Sciatic nerve (tissue), 2 donors: Measurements from ENCODE around the gene CAPS2. TPM values are rescaled to one million over a fixed set of nuclear protein-coding genes. Genes with fewer than 3 reads are reported as not detected.
"Not testable (repeated sequence)": the region's sequence is repeated elsewhere in the genome, so short reads cannot be mapped to it uniquely, and the experiment has no call there.

Source experiments
- ATAC-seq: fragments of 200-7000 bp; cut with Tn5 transposase; one replicate; pipeline ENCODE4 v1.9.1; 2020; ENCODE audit warnings: mild to moderate bottlenecking, moderate library complexity
- DNase-seq: peaks from one replicate; pipeline ENCODE4 v3.0.0-alpha.2; 2020; ENCODE audit warnings: low spot score
- intact Hi-C: fragments of 100-400 bp; cut with DNase I; formaldehyde crosslinking; loops from one replicate; pipeline ENCODE4 v1.14.2; 2022
- total RNA-seq: library from RNA; stranded (reverse); fragmentation: NEBNext Ultra II Directional; extraction: Animal tissue kit (Norgen Biotek cat#: 25700); gene quantifications from one replicate; pipeline ENCODE4 v1.2.1, GENCODE V29; 2021
- donor health status: DM: no; HTN: no; CAD: no.
- donor health status: DM: no; HTN: no; CAD: no.

CAPS2 gene
- 33.9 TPM for total RNA-seq

- peak; percentile 84 for DNase-seq
- intact Hi-C loops: no loop called here
- ATAC-seq: peak; percentile 96
Measured at GRCh38 chr12:75329918-75330826, at the start of gene CAPS2. CAPS2 (minus strand) TSS chr12:75330324; CDS start chr12:75326498, 3,826 bp downstream.

- DNase-seq (no peak), ATAC-seq (peak; percentile 46)
- intact Hi-C loops: no loop called here
Measured at GRCh38 chr12:75378354-75378753, 48.2 kb upstream of the CAPS2 start.

- ATAC-seq: no peak
- intact Hi-C loops: no loop called here
- DNase-seq: no peak
Measured at GRCh38 chr12:75374971-75375370, 44.8 kb upstream of the CAPS2 start.

- DNase-seq (no peak), ATAC-seq (no peak)
- intact Hi-C loops: no loop called here
Measured at GRCh38 chr12:75366629-75367028, 36.5 kb upstream of the CAPS2 start.

- peak; percentile 74 for ATAC-seq
- intact Hi-C loops: no loop called here
Measured at GRCh38 chr12:75364919-75365318, 34.8 kb upstream of the CAPS2 start.

GRCh38 chr12:75361408-75361807 lies 31.3 kb upstream of the CAPS2 start:
- no peak for ATAC-seq
- intact Hi-C loops: no loop called here

More at GRCh38 chr12:75364919-75365318, 34.8 kb upstream of the CAPS2 start:
- DNase-seq: no peak

GRCh38 chr12:75360920-75361319 lies 30.8 kb upstream of the CAPS2 start:
- DNase-seq (no peak), ATAC-seq (no peak)
- intact Hi-C loops: no loop called here

More at GRCh38 chr12:75361408-75361807, 31.3 kb upstream of the CAPS2 start:
- DNase-seq: no peak

- intact Hi-C loops: no loop called here
- DNase-seq (no peak), ATAC-seq (no peak)
Measured at GRCh38 chr12:75354011-75354410, 23.9 kb upstream of the CAPS2 start.

GRCh38 chr12:75350413-75350812 lies 20.3 kb upstream of the CAPS2 start:
- intact Hi-C loops: no loop called here
- DNase-seq: no peak
- ATAC-seq: no peak

- ATAC-seq: no peak
- no peak for DNase-seq
- intact Hi-C loops: no loop called here
Measured at GRCh38 chr12:75349946-75350345, 19.8 kb upstream of the CAPS2 start.

GRCh38 chr12:75346215-75346614 lies 16.1 kb upstream of the CAPS2 start:
- intact Hi-C loops, ATAC-seq, DNase-seq: not testable (repeated sequence)

GRCh38 chr12:75345531-75345930 lies 15.4 kb upstream of the CAPS2 start:
- no peak for DNase-seq
- intact Hi-C loops: no loop called here
- ATAC-seq: no peak

- intact Hi-C loops: no loop called here
- ATAC-seq (no peak), DNase-seq (no peak)
Measured at GRCh38 chr12:75341873-75342272, 11.7 kb upstream of the CAPS2 start.

GRCh38 chr12:75337905-75338304 lies 7.8 kb upstream of the CAPS2 start:
- DNase-seq: no peak
- no peak for ATAC-seq
- intact Hi-C loops: no loop called here

GRCh38 chr12:75334384-75335030 lies 4.4 kb upstream of the CAPS2 start, which contains the start of gene GLIPR1L1:
GLIPR1L1 (plus strand) TSS chr12:75334670; CDS start chr12:75334729, 59 bp downstream.
- intact Hi-C loops: no loop called here
- ATAC-seq (peak; percentile 90), DNase-seq (peak; percentile 93)

- intact Hi-C loops: no loop called here
- DNase-seq (no peak), ATAC-seq (no peak)
Measured at GRCh38 chr12:75327642-75328041, 2.5 kb downstream of the CAPS2 start.

- ATAC-seq (no peak), DNase-seq (no peak)
- intact Hi-C loops: no loop called here
Measured at GRCh38 chr12:75323663-75324062, 6.5 kb downstream of the CAPS2 start.

GRCh38 chr12:75322464-75322863 lies 7.7 kb downstream of the CAPS2 start:
- intact Hi-C loops: no loop called here
- ATAC-seq (no peak), DNase-seq (no peak)

- DNase-seq (no peak), ATAC-seq (no peak)
- intact Hi-C loops: no loop called here
Measured at GRCh38 chr12:75317784-75318183, 12.3 kb downstream of the CAPS2 start.

GRCh38 chr12:75315518-75315917 lies 14.6 kb downstream of the CAPS2 start:
- DNase-seq: no peak
- no peak for ATAC-seq
- intact Hi-C loops: no loop called here
